H9 (cell line): ENCODE results near the gene SLC29A2. TPM values are rescaled to one million over a fixed set of nuclear protein-coding genes. Genes with fewer than 3 reads are reported as not detected.

Experiments used
- DNase-seq: peaks from one replicate; pipeline ENCODE4 v3.0.0-alpha.2; 2017
- H2AFZ ChIP-seq: one replicate; pipeline ENCODE4 v1.6.1; 2013; ENCODE audit warnings: mild to moderate bottlenecking, low read length, control low read depth, moderate library complexity
- H2AK5ac ChIP-seq: 2 replicates; pipeline ENCODE4 v1.6.1; 2013; ENCODE audit warnings: low read length, control low read depth, mixed read lengths; ENCODE audit not compliant: insufficient read length
- H2BK120ac ChIP-seq: one replicate; pipeline ENCODE4 v1.6.1; 2013; ENCODE audit warnings: low read depth, mild to moderate bottlenecking, low read length, control low read depth, inconsistent platforms; ENCODE audit not compliant: poor library complexity, severe bottlenecking
- H2BK12ac ChIP-seq: 2 replicates; pipeline ENCODE4 v1.6.1; 2013; ENCODE audit warnings: low read length, control low read depth, mixed read lengths, low read depth; ENCODE audit not compliant: insufficient read length
- H2BK15ac ChIP-seq: 2 replicates; pipeline ENCODE4 v1.6.1; 2013; ENCODE audit warnings: low read depth, low read length, control low read depth
- H2BK20ac ChIP-seq: one replicate; pipeline ENCODE4 v1.6.1; 2013; ENCODE audit warnings: low read depth, mild to moderate bottlenecking, low read length, control low read depth, inconsistent platforms; ENCODE audit not compliant: poor library complexity, severe bottlenecking
- H2BK5ac ChIP-seq: 2 replicates; pipeline ENCODE4 v1.6.1; 2013; ENCODE audit warnings: low read length, control low read depth, mixed read lengths; ENCODE audit not compliant: insufficient read length
- H3K14ac ChIP-seq: 2 replicates; pipeline ENCODE4 v1.6.1; 2013; ENCODE audit warnings: low read length, control low read depth; ENCODE audit not compliant: insufficient read depth
- H3K18ac ChIP-seq: 2 replicates; pipeline ENCODE4 v1.6.1; 2013; ENCODE audit warnings: low read depth, mild to moderate bottlenecking, mixed read lengths, low read length, control low read depth; ENCODE audit not compliant: insufficient read length
- H3K23ac ChIP-seq: 2 replicates; pipeline ENCODE4 v1.6.1; 2013; ENCODE audit warnings: low read length, control low read depth, mixed read lengths, low read depth; ENCODE audit not compliant: insufficient read length
- H3K23me2 ChIP-seq: 2 replicates; pipeline ENCODE4 v1.6.1; 2013; ENCODE audit warnings: low read depth, mild to moderate bottlenecking, mixed read lengths, low read length, control low read depth; ENCODE audit not compliant: insufficient read length, poor library complexity, severe bottlenecking
- H3K27ac ChIP-seq: 2 replicates; pipeline ENCODE4 v1.5.1; 2013; ENCODE audit warnings: low read length, control low read depth, mixed read lengths, low read depth; ENCODE audit not compliant: insufficient read length
- H3K27me3 ChIP-seq: 2 replicates; pipeline ENCODE4 v1.6.1; 2013; ENCODE audit warnings: low read length, control low read depth, inconsistent platforms; ENCODE audit not compliant: insufficient read depth
- H3K4ac ChIP-seq: 2 replicates; pipeline ENCODE4 v1.6.1; 2013; ENCODE audit warnings: low read depth, mild to moderate bottlenecking, control low read depth, inconsistent platforms, low read length, moderate library complexity
- H3K4me1 ChIP-seq: 2 replicates; pipeline ENCODE4 v1.6.1; 2013; ENCODE audit warnings: low read length, control low read depth, inconsistent platforms; ENCODE audit not compliant: insufficient read depth
- H3K4me2 ChIP-seq: 2 replicates; pipeline ENCODE4 v1.6.1; 2013; ENCODE audit warnings: low read length, control low read depth, mixed read lengths; ENCODE audit not compliant: insufficient read length, insufficient read depth
- H3K56ac ChIP-seq: 2 replicates; pipeline ENCODE4 v1.6.1; 2013; ENCODE audit warnings: low read depth, mild to moderate bottlenecking, mixed read lengths, low read length, control low read depth; ENCODE audit not compliant: insufficient read length
- H3K79me1 ChIP-seq: 2 replicates; pipeline ENCODE4 v1.6.1; 2013; ENCODE audit warnings: low read depth, mild to moderate bottlenecking, moderate library complexity, low read length, control low read depth, inconsistent platforms; ENCODE audit not compliant: insufficient read depth, poor library complexity, severe bottlenecking
- H3K79me2 ChIP-seq: 2 replicates; pipeline ENCODE4 v1.6.1; 2013; ENCODE audit warnings: low read length, control low read depth, inconsistent platforms; ENCODE audit not compliant: insufficient read depth
- H3K9ac ChIP-seq: 2 replicates; pipeline ENCODE4 v1.6.1; 2013; ENCODE audit warnings: low read length, control low read depth, mixed read lengths; ENCODE audit not compliant: insufficient read length; ENCODE audit errors: extremely low read depth
- H3K9me3 ChIP-seq: one replicate; pipeline ENCODE4 v1.6.1; 2013; ENCODE audit warnings: low read depth, low read length, inconsistent platforms; ENCODE audit not compliant: control insufficient read depth
- H3T11ph ChIP-seq: one replicate; pipeline ENCODE4 v1.6.1; 2013; ENCODE audit warnings: mild to moderate bottlenecking, low read length, control low read depth, inconsistent platforms
- H4K20me1 ChIP-seq: one replicate; pipeline ENCODE4 v1.6.1; 2013; ENCODE audit not compliant: control insufficient read depth, insufficient read length, insufficient read depth
- H4K5ac ChIP-seq: 2 replicates; pipeline ENCODE4 v1.6.1; 2013; ENCODE audit warnings: low read depth, mild to moderate bottlenecking, mixed read lengths, low read length, control low read depth; ENCODE audit not compliant: insufficient read length
- H4K8ac ChIP-seq: replicated peaks from 2 replicates; pipeline ENCODE4 v1.6.1; 2013; ENCODE audit warnings: low read length, control low read depth, mixed read lengths, low read depth; ENCODE audit not compliant: insufficient read length
- H4K91ac ChIP-seq: 2 replicates; pipeline ENCODE4 v1.6.1; 2013; ENCODE audit warnings: low read depth, mild to moderate bottlenecking, moderate library complexity, mixed read lengths, low read length, control low read depth; ENCODE audit not compliant: insufficient read length
- H3K27ac Mint-ChIP-seq, 3 experiments: 2 replicates in 2 of 3; 3 replicates in 1 of 3; pipeline ENCODE4 v1.8.0; 2020 to 2021; ENCODE audit warnings: mixed read lengths in 3 of 3, mild to moderate bottlenecking in 1 of 3, moderate library complexity in 1 of 3
- H3K27me3 Mint-ChIP-seq: 2 replicates; pipeline ENCODE4 v1.8.0; 2021; ENCODE audit warnings: low read depth, mild to moderate bottlenecking, moderate library complexity, mixed read lengths
- H3K36me3 Mint-ChIP-seq, 3 experiments: 2 replicates in 2 of 3; 3 replicates in 1 of 3; pipeline ENCODE4 v1.8.0; 2020 to 2021; ENCODE audit warnings: low read depth in 3 of 3, mixed read lengths in 3 of 3; ENCODE audit not compliant: insufficient read depth in 1 of 3
- H3K4me1 Mint-ChIP-seq, 2 experiments: 2 replicates each; pipeline ENCODE4 v1.8.0; 2020; ENCODE audit warnings: mixed read lengths in 2 of 2
- H3K4me3 Mint-ChIP-seq, 2 experiments: 2 replicates in 1 of 2; 3 replicates in 1 of 2; pipeline ENCODE4 v1.8.0; 2020 to 2021; ENCODE audit warnings: mild to moderate bottlenecking in 2 of 2, mixed read lengths in 2 of 2, moderate library complexity in 1 of 2
- H3K9me3 Mint-ChIP-seq, 2 experiments: 2 replicates in 1 of 2; 3 replicates in 1 of 2; pipeline ENCODE4 v1.8.0; 2020; ENCODE audit warnings: mild to moderate bottlenecking in 2 of 2, mixed read lengths in 2 of 2, moderate library complexity in 1 of 2
- CTCF ChIP-seq: fragments of 200-600 bp; sonication (generic); conservative IDR thresholded peaks from 3 replicates; pipeline ENCODE4 v1.8.0; 2021; ENCODE audit warnings: antibody characterized with exemption, mild to moderate bottlenecking
- WGBS: extraction: QIAGEN DNeasy Blood & Tissue Kit; methylation state at CpG from one replicate; pipeline ENCODE4 v1.1.7; 2013; ENCODE audit warnings: missing lambda C conversion rate, low lambda C conversion rate, mixed read lengths; ENCODE audit not compliant: insufficient read length; ENCODE audit errors: extremely low coverage; 5-methylcytosine and 5-hydroxymethylcytosine counted together
- total RNA-seq: library from RNA; stranded (reverse); gene quantifications from 2 replicates; pipeline ENCODE4 v1.2.1, GENCODE V29; 2021

SLC29A2 gene
- total RNA-seq, 1 experiment from 2014 or later = 29.8 TPM

- no peaks in the 10 kb centered on the region for H3K79me2 ChIP-seq
- H3K27ac ChIP-seq = no peak overlapping the region
- H3K9ac ChIP-seq = no peak overlapping the region
- no peak overlapping the region for H2BK5ac ChIP-seq
- no peaks in the 10 kb centered on the region for H3K23me2 ChIP-seq
- peak overlapping the region; percentile 65 for H3K18ac ChIP-seq
- H2BK12ac ChIP-seq = no peak overlapping the region
- H3K4me3 Mint-ChIP-seq = peak overlapping the region; percentile 47 to 83
- H4K8ac ChIP-seq = no peak overlapping the region
- H3K9me3 Mint-ChIP-seq = no peaks in the 10 kb centered on the region
- H3K36me3 Mint-ChIP-seq = peaks cover 2 to 19% (median 12%) of the 10 kb centered on the region in 3 experiments; a peak in 5 of 7 replicates
- peaks cover 4% of the 10 kb centered on the region for H3K27me3 Mint-ChIP-seq
- peaks cover 20 to 21% of the 10 kb centered on the region in 2 experiments for H3K4me1 Mint-ChIP-seq
- no peaks in the 10 kb centered on the region for H4K20me1 ChIP-seq
- H2AFZ ChIP-seq = no peak overlapping the region
- H2BK15ac ChIP-seq = no peak overlapping the region
- no peak overlapping the region; a peak in 2 of 7 replicates for H3K27ac Mint-ChIP-seq
- H4K5ac ChIP-seq = no peak overlapping the region
- H2BK120ac ChIP-seq = no peak overlapping the region
- H3K79me1 ChIP-seq = no peaks in the 10 kb centered on the region
- H3K4me2 ChIP-seq = peak overlapping the region; percentile 30
- H3K27me3 ChIP-seq = no peaks in the 10 kb centered on the region; the same call in 1 of the 2 replicates
- no peak overlapping the region for H2AK5ac ChIP-seq
- no peak for DNase-seq
- no peak overlapping the region for H3K23ac ChIP-seq
- no peak overlapping the region; the same call in 1 of the 2 replicates for H3K14ac ChIP-seq
- no peak for TF ChIP-seq CTCF
- no CpG with 5 or more reads among the region's 42 CpGs for WGBS
- no peak overlapping the region for H3K4ac ChIP-seq
- no peak overlapping the region for H3K56ac ChIP-seq
- H2BK20ac ChIP-seq = no peak overlapping the region
- no peaks in the 10 kb centered on the region for H3K4me1 ChIP-seq
- H3K9me3 ChIP-seq = no peaks in the 10 kb centered on the region
- H4K91ac ChIP-seq = no peak overlapping the region
- H3T11ph ChIP-seq = no peak overlapping the region
Measured at GRCh38 chr11:66334605-66335442, 36.7 kb downstream of the SLC29A2 start.
